ENCODE results near the gene MPV17L2. TPM values are rescaled to one million over a fixed set of nuclear protein-coding genes. Genes with fewer than 3 reads are reported as not detected.

Gene MPV17L2
- total RNA-seq, 6 experiments from 2014 or later, result 9.7 to 14.9 (median 13.1) TPM

- no peak for DNase-seq
- H3K36me3 Mint-ChIP-seq (ENCODE audit: low read depth), result peaks cover 14% of the 10 kb centered on the region
- no peak overlapping the region for H3K27ac Mint-ChIP-seq
Measured at GRCh38 chr19:18170714-18171255, 22.2 kb upstream of the MPV17L2 start.

GRCh38 chr19:18171605-18172327, 21.3 kb upstream of the MPV17L2 start:
- H3K36me3 Mint-ChIP-seq (ENCODE audit: low read depth), result peaks cover 10% of the 10 kb centered on the region
- H3K4me3 Mint-ChIP-seq, result no peak overlapping the region
- H3K9me3 Mint-ChIP-seq, result no peaks in the 10 kb centered on the region
- no peak for TF ChIP-seq CTCF (IDR thresholded peaks at IDR 0.05)
- H3K27ac Mint-ChIP-seq, result no peak overlapping the region
- H3K27me3 Mint-ChIP-seq (ENCODE audit: insufficient read depth), result peaks cover 4% of the 10 kb centered on the region; the same call in 1 of the 2 replicates
- H3K4me1 Mint-ChIP-seq (ENCODE audit: low read depth), result peaks cover 11% of the 10 kb centered on the region
- no peak for DNase-seq

More at GRCh38 chr19:18170714-18171255, 22.2 kb upstream of the MPV17L2 start:
- Mint-ChIP-seq H3K9me3 (no peaks in the 10 kb centered on the region), H3K4me1 (ENCODE audit: low read depth) (peaks cover 5% of the 10 kb centered on the region; the same call in 1 of the 2 replicates), H3K4me3 (no peak overlapping the region), H3K27me3 (ENCODE audit: insufficient read depth) (peaks cover 2% of the 10 kb centered on the region; the same call in 1 of the 2 replicates)
- no peak for TF ChIP-seq CTCF (IDR thresholded peaks at IDR 0.05)

- Mint-ChIP-seq H3K27me3 (ENCODE audit: insufficient read depth) (peaks cover 4% of the 10 kb centered on the region), H3K36me3 (ENCODE audit: low read depth) (peaks cover 10% of the 10 kb centered on the region), H3K4me1 (ENCODE audit: low read depth) (peaks cover 11% of the 10 kb centered on the region), H3K27ac (peak overlapping the region; percentile 9; the same call in 1 of the 2 replicates), H3K4me3 (peak overlapping the region; percentile 39; the same call in 1 of the 2 replicates), H3K9me3 (no peaks in the 10 kb centered on the region)
- TF ChIP-seq CTCF (IDR thresholded peaks at IDR 0.05), result no peak
- DNase-seq, result no peak
Measured at GRCh38 chr19:18172331-18173053, 20.5 kb upstream of the MPV17L2 start.

- TF ChIP-seq CTCF (IDR thresholded peaks at IDR 0.05), result no peak
- H3K4me1 Mint-ChIP-seq (ENCODE audit: low read depth), result peaks cover 11% of the 10 kb centered on the region
- peaks cover 8% of the 10 kb centered on the region for H3K36me3 Mint-ChIP-seq (ENCODE audit: low read depth)
- H3K4me3 Mint-ChIP-seq, result peak overlapping the region; percentile 89
- no peaks in the 10 kb centered on the region for H3K9me3 Mint-ChIP-seq
- DNase-seq, result no peak
- H3K27me3 Mint-ChIP-seq (ENCODE audit: insufficient read depth), result peaks cover 6% of the 10 kb centered on the region
- no peak overlapping the region for H3K27ac Mint-ChIP-seq
Measured at GRCh38 chr19:18173054-18173571, 19.9 kb upstream of the MPV17L2 start.

GRCh38 chr19:18173572-18174288, 19.3 kb upstream of the MPV17L2 start, which contains the start of gene IFI30:
Gene IFI30 (plus strand): TSS chr19:18173813. CDS start chr19:18173842, 29 bp downstream.
- Mint-ChIP-seq H3K36me3 (ENCODE audit: low read depth) (peaks cover 5% of the 10 kb centered on the region), H3K27ac (peak within 1 kb of the TSS; percentile 9; the same call in 1 of the 2 replicates), H3K9me3 (no peaks in the 10 kb centered on the region), H3K4me3 (peak within 1 kb of the TSS; percentile 89), H3K27me3 (ENCODE audit: insufficient read depth) (peaks cover 6% of the 10 kb centered on the region), H3K4me1 (ENCODE audit: low read depth) (peaks cover 11% of the 10 kb centered on the region)
- TF ChIP-seq CTCF (IDR thresholded peaks at IDR 0.05), result no peak
- no peak for DNase-seq

All from HFFc6 (cell line).